Trophoblast cell (in vitro differentiated cells and primary cell): ENCODE results near the gene LRP1.
A peak's percentile ranks its signal among the peaks of the same experiment; 100 is the strongest.

Source experiments
- DNase-seq, 2 donors: peaks; one replicate each; pipeline ENCODE4 v3.0.0-alpha.2; 2016
- H2AFZ ChIP-seq: 2 replicates; pipeline ENCODE4 v1.6.1; 2013; ENCODE audit warnings: low read length, moderate library complexity, mild to moderate bottlenecking; ENCODE audit not compliant: insufficient read depth, poor library complexity
- H2AK5ac ChIP-seq: 2 replicates; pipeline ENCODE4 v1.6.1; 2013; ENCODE audit warnings: mild to moderate bottlenecking, low read length
- H2BK120ac ChIP-seq: 2 replicates; pipeline ENCODE4 v1.6.1; 2013; ENCODE audit warnings: low read length, mild to moderate bottlenecking, moderate library complexity; ENCODE audit not compliant: insufficient read depth, poor library complexity
- H2BK12ac ChIP-seq: 2 replicates; pipeline ENCODE4 v1.6.1; 2013; ENCODE audit warnings: mild to moderate bottlenecking, low read length, moderate library complexity
- H2BK5ac ChIP-seq: 2 replicates; pipeline ENCODE4 v1.6.1; 2013; ENCODE audit warnings: low read length, low read depth, moderate library complexity, mild to moderate bottlenecking; ENCODE audit not compliant: poor library complexity
- H3K14ac ChIP-seq: 2 replicates; pipeline ENCODE4 v1.6.1; 2013; ENCODE audit warnings: mild to moderate bottlenecking, low read length
- H3K18ac ChIP-seq: 2 replicates; pipeline ENCODE4 v1.6.1; 2013; ENCODE audit warnings: mild to moderate bottlenecking, low read length
- H3K23ac ChIP-seq: 2 replicates; pipeline ENCODE4 v1.6.1; 2013; ENCODE audit warnings: low read length
- H3K27ac ChIP-seq: 2 replicates; pipeline ENCODE4 v1.5.1; 2013; ENCODE audit warnings: low read depth, mild to moderate bottlenecking, inconsistent platforms, low read length, moderate library complexity
- H3K27me3 ChIP-seq: 2 replicates; pipeline ENCODE4 v1.6.1; 2013; ENCODE audit warnings: inconsistent platforms, mild to moderate bottlenecking, low read length, moderate library complexity; ENCODE audit not compliant: insufficient read depth
- H3K36me3 ChIP-seq, 2 experiments: 1 replicate in 1 of 2; 2 replicates in 1 of 2; pipeline ENCODE4 v1.6.1; 2013; ENCODE audit warnings: low read length in 2 of 2, mild to moderate bottlenecking in 2 of 2, moderate library complexity in 1 of 2; ENCODE audit not compliant: insufficient read depth in 2 of 2, control insufficient read depth in 1 of 2
- H3K4ac ChIP-seq: 2 replicates; pipeline ENCODE4 v1.6.1; 2013; ENCODE audit warnings: low read depth, mild to moderate bottlenecking, low read length, moderate library complexity
- H3K4me1 ChIP-seq, 2 experiments: 1 replicate in 1 of 2; 2 replicates in 1 of 2; pipeline ENCODE4 v1.6.1; 2013; ENCODE audit warnings: low read length in 2 of 2, mild to moderate bottlenecking in 2 of 2, moderate library complexity in 1 of 2; ENCODE audit not compliant: insufficient read depth in 2 of 2, control insufficient read depth in 1 of 2
- H3K4me2 ChIP-seq: 2 replicates; pipeline ENCODE4 v1.6.1; 2013; ENCODE audit warnings: inconsistent platforms, mild to moderate bottlenecking, low read length, moderate library complexity
- H3K4me3 ChIP-seq: 2 replicates; pipeline ENCODE4 v1.5.1; 2013; ENCODE audit warnings: mild to moderate bottlenecking, low read depth, low read length, inconsistent platforms
- H3K79me1 ChIP-seq: one replicate; pipeline ENCODE4 v1.6.1; 2013; ENCODE audit warnings: low read length
- H3K79me2 ChIP-seq: 2 replicates; pipeline ENCODE4 v1.6.1; 2013; ENCODE audit warnings: low read length, mild to moderate bottlenecking; ENCODE audit not compliant: control insufficient read depth, insufficient read depth, poor library complexity
- H3K9ac ChIP-seq: 2 replicates; pipeline ENCODE4 v1.6.1; 2013; ENCODE audit warnings: mild to moderate bottlenecking, low read length
- H3K9me3 ChIP-seq: 2 replicates; pipeline ENCODE4 v1.6.1; 2013; ENCODE audit warnings: low read depth, mild to moderate bottlenecking, control low read depth, inconsistent platforms, low read length; ENCODE audit not compliant: insufficient read depth
- H4K12ac ChIP-seq: 2 replicates; pipeline ENCODE4 v1.6.1; 2013; ENCODE audit warnings: low read depth, mild to moderate bottlenecking, low read length, moderate library complexity
- H4K8ac ChIP-seq: 2 replicates; pipeline ENCODE4 v1.6.1; 2013; ENCODE audit warnings: low read depth, mild to moderate bottlenecking, low read length, moderate library complexity
- H4K91ac ChIP-seq: one replicate; pipeline ENCODE4 v1.6.1; 2013; ENCODE audit warnings: low read depth, mild to moderate bottlenecking, low read length, moderate library complexity
- WGBS: extraction: QIAGEN DNeasy Blood & Tissue Kit; methylation state at CpG from one replicate; pipeline ENCODE4 v1.1.7; 2013; ENCODE audit warnings: missing lambda C conversion rate; ENCODE audit not compliant: insufficient read length, insufficient coverage; ENCODE audit errors: extremely low coverage; 5-methylcytosine and 5-hydroxymethylcytosine counted together

The LRP1 gene

DNA sequence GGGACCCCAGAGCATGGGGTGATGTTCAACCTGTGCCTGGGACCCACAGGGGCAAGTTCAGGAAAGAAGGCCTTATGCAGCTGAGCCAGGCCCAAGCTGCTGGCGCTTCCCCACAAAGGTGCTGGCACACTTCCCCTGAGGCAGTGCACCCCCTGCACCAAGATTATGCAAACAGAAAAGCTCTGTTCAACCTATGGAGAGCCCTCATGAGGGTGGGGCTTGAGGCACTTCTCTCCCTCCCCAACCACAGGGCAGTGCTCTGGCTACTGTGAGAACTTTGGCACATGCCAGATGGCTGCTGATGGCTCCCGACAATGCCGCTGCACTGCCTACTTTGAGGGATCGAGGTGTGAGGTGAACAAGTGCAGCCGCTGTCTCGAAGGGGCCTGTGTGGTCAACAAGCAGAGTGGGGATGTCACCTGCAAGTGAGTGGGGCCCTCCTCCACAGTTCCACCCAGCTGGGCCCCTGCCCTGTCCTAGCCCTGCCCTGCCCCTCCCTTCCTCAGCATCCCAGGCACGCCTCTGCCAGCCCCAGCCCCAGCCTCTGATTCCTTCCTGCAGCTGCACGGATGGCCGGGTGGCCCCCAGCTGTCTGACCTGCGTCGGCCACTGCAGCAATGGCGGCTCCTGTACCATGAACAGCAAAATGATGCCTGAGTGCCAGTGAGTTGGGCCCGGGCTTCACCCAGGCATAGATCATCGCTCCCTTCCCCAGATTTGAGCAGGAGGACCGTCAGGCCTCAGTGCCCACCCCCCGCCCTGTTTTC, 82.8 kb downstream of the LRP1 start:
- Histone ChIP-seq H2BK5ac (no peak overlapping the region), H4K12ac (no peak overlapping the region), H3K18ac (no peak overlapping the region), H3K4me3 (no peak overlapping the region), H3K14ac (no peak overlapping the region), H3K36me3 (peaks cover 62 to 65% of the 10 kb centered on the region in 2 experiments), H3K23ac (no peak overlapping the region), H3K79me2 (no peaks in the 10 kb centered on the region), H2BK12ac (no peak overlapping the region), H2BK120ac (no peak overlapping the region), H4K8ac (no peak overlapping the region), H3K27ac (no peak overlapping the region), H3K27me3 (peaks cover 11% of the 10 kb centered on the region), H3K9me3 (peaks cover 5% of the 10 kb centered on the region), H4K91ac (no peak overlapping the region), H2AFZ (no peak overlapping the region), H3K4me1 (peaks cover 14 to 24% of the 10 kb centered on the region in 2 experiments), H3K9ac (no peak overlapping the region), H3K4me2 (no peak overlapping the region), H3K79me1 (no peaks in the 10 kb centered on the region), H2AK5ac (no peak overlapping the region), H3K4ac (no peak overlapping the region)
- no CpG with 5 or more reads among the region's 16 CpGs for WGBS
- peak in 1 of 2 donors; percentile 18 for DNase-seq

GRCh38 chr12:57211791-57212700, 83.8 kb downstream of the LRP1 start:
- H3K36me3 ChIP-seq: peaks cover 55 to 59% of the 10 kb centered on the region in 2 experiments
- no peak overlapping the region for H3K14ac ChIP-seq
- H3K18ac ChIP-seq: no peak overlapping the region
- H2AK5ac ChIP-seq: no peak overlapping the region
- H3K9ac ChIP-seq: no peak overlapping the region
- H3K4me1 ChIP-seq: peaks cover 15 to 30% of the 10 kb centered on the region in 2 experiments
- no peaks in the 10 kb centered on the region for H3K79me1 ChIP-seq
- no peak overlapping the region for H4K91ac ChIP-seq
- H3K27ac ChIP-seq: no peak overlapping the region
- no peak overlapping the region for H4K12ac ChIP-seq
- no peak overlapping the region for H2BK5ac ChIP-seq
- no peaks in the 10 kb centered on the region for H3K79me2 ChIP-seq
- no peak overlapping the region for H4K8ac ChIP-seq
- no peak for DNase-seq
- no peak overlapping the region for H3K4me2 ChIP-seq
- no peak overlapping the region for H3K4ac ChIP-seq
- H2AFZ ChIP-seq: no peak overlapping the region
- no peak overlapping the region for H3K23ac ChIP-seq
- no peak overlapping the region for H2BK12ac ChIP-seq
- H3K27me3 ChIP-seq: peaks cover 19% of the 10 kb centered on the region
- peaks cover 3% of the 10 kb centered on the region for H3K9me3 ChIP-seq
- WGBS: no CpG with 5 or more reads among the region's 27 CpGs
- no peak overlapping the region for H3K4me3 ChIP-seq
- H2BK120ac ChIP-seq: no peak overlapping the region

DNA sequence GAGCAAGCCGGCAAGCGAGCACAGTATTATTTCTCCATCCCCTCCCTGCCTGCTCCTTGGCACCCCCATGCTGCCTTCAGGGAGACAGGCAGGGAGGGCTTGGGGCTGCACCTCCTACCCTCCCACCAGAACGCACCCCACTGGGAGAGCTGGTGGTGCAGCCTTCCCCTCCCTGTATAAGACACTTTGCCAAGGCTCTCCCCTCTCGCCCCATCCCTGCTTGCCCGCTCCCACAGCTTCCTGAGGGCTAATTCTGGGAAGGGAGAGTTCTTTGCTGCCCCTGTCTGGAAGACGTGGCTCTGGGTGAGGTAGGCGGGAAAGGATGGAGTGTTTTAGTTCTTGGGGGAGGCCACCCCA, 84.4 kb downstream of the LRP1 start:
- Histone ChIP-seq H3K4ac (no peak overlapping the region), H2AFZ (no peak overlapping the region), H3K27ac (no peak overlapping the region), H2BK12ac (no peak overlapping the region), H3K9me3 (peaks cover 8% of the 10 kb centered on the region), H3K4me2 (no peak overlapping the region), H3K79me2 (no peaks in the 10 kb centered on the region), H3K18ac (no peak overlapping the region), H3K4me3 (no peak overlapping the region), H2BK120ac (no peak overlapping the region), H4K12ac (no peak overlapping the region), H3K14ac (no peak overlapping the region), H2BK5ac (no peak overlapping the region), H3K27me3 (peaks cover 25% of the 10 kb centered on the region), H3K23ac (no peak overlapping the region), H4K8ac (no peak overlapping the region), H4K91ac (no peak overlapping the region), H2AK5ac (no peak overlapping the region), H3K4me1 (peaks cover 17 to 35% of the 10 kb centered on the region in 2 experiments), H3K36me3 (peaks cover 50 to 54% of the 10 kb centered on the region in 2 experiments), H3K79me1 (no peaks in the 10 kb centered on the region), H3K9ac (no peak overlapping the region)
- no CpG with 5 or more reads among the region's 7 CpGs for WGBS
- no peak for DNase-seq

GRCh38 chr12:57213058-57213715, 84.9 kb downstream of the LRP1 start:
- Histone ChIP-seq H2BK5ac (no peak overlapping the region), H4K91ac (no peak overlapping the region), H3K4me3 (no peak overlapping the region), H2AFZ (no peak overlapping the region), H3K27ac (peak overlapping the region; percentile 33), H3K36me3 (peaks cover 45 to 48% of the 10 kb centered on the region in 2 experiments), H3K9me3 (peaks cover 10% of the 10 kb centered on the region), H3K4me1 (peaks cover 17 to 35% of the 10 kb centered on the region in 2 experiments), H2AK5ac (no peak overlapping the region), H3K79me1 (no peaks in the 10 kb centered on the region), H3K4ac (no peak overlapping the region), H3K79me2 (no peaks in the 10 kb centered on the region), H2BK120ac (no peak overlapping the region), H3K23ac (no peak overlapping the region), H2BK12ac (no peak overlapping the region), H3K27me3 (peaks cover 30% of the 10 kb centered on the region), H3K9ac (no peak overlapping the region), H3K18ac (no peak overlapping the region), H3K14ac (no peak overlapping the region), H4K8ac (no peak overlapping the region), H4K12ac (no peak overlapping the region), H3K4me2 (peak overlapping the region; percentile 67)
- no CpG with 5 or more reads among the region's 16 CpGs for WGBS
- peak; percentile 88 to 92 for DNase-seq
